Adrenal gland (tissue), 12 donors: Measurements from ENCODE around the gene PDIA2. TPM values are rescaled to one million over a fixed set of nuclear protein-coding genes. Genes with fewer than 3 reads are reported as not detected.

ENCODE experiments used
- DNase-seq, 7 donors: peaks; one replicate each; pipeline ENCODE4 v3.0.0-alpha.2; 2019 to 2020
- H3K27ac ChIP-seq, 5 donors: fragments of 200-600 bp; sonication (generic) in 4 of 5; 1 replicate in 3 of 5; 2 replicates in 2 of 5; pipeline versions ENCODE4 v1.5.1 to v1.8.0; 2016 to 2020; ENCODE audit warnings: mild to moderate bottlenecking in 1 of 5
- H3K27me3 ChIP-seq: fragments of 200-600 bp; 2 replicates; pipeline ENCODE4 v1.8.0; 2021
- H3K36me3 ChIP-seq, 2 donors: fragments of 200-600 bp; replicated peaks in 1 of 2; 1 replicate in 1 of 2; 2 replicates in 1 of 2; pipeline versions ENCODE4 v1.5.1 to v1.8.0; 2018 to 2022
- H3K4me1 ChIP-seq, 2 donors: fragments of 200-600 bp; replicated peaks in 1 of 2; 1 replicate in 1 of 2; 2 replicates in 1 of 2; pipeline versions ENCODE4 v1.5.1 to v1.8.0; 2018 to 2021
- H3K4me3 ChIP-seq, 4 donors: fragments of 200-600 bp; sonication (generic) in 3 of 4; one replicate each; pipeline ENCODE4 v1.5.1; 2016 to 2018
- H3K9me3 ChIP-seq, 3 donors: fragments of 200-600 bp; sonication (generic) in 1 of 3; replicated peaks in 1 of 3; 1 replicate in 2 of 3; 2 replicates in 1 of 3; pipeline versions ENCODE4 v1.5.1 to v1.8.0; 2016 to 2021
- CTCF ChIP-seq, 6 experiments: fragments of 450-650 bp in 4 of 6; fragments of 200-600 bp in 2 of 6; sonication (generic) in 1 of 6; IDR thresholded peaks; 1 replicate in 5 of 6; 2 replicates in 1 of 6; pipeline versions ENCODE4 v1.5.1 to v1.8.0; 2016 to 2021; ENCODE audit warnings: antibody characterized with exemption in 6 of 6, mild to moderate bottlenecking in 2 of 6, moderate library complexity in 1 of 6
- POLR2A ChIP-seq, 2 donors: fragments of 450-650 bp; IDR thresholded peaks; one replicate each; pipeline ENCODE4 v1.6.1; 2017; ENCODE audit warnings: antibody characterized with exemption in 2 of 2, mild to moderate bottlenecking in 2 of 2, moderate library complexity in 1 of 2
- WGBS, 4 donors: extraction: QIAGEN DNeasy Blood & Tissue Kit in 2 of 4; methylation state at CpG; one replicate each; pipeline versions ENCODE4 v1.1.5 to v1.1.7; 2013 to 2017; 5-methylcytosine and 5-hydroxymethylcytosine counted together
- intact Hi-C, 2 donors: fragments of 100-400 bp; cut with DNase I; formaldehyde crosslinking; loops; one replicate each; pipeline versions ENCODE4 v1.14.1 to v1.15.0; 2022 to 2023
- polyA plus RNA-seq, 3 donors: library from polyadenylated mRNA; stranded (reverse); fragments of 200-250 nt in 2 of 3; fragments of 350-450 nt in 1 of 3; fragmentation: Illumina TruSeq in 1 of 3; extraction: RNeasy Lipid Tissue Mini Kit (QIAGEN cat#74804) in 1 of 3; gene quantifications; one replicate each; pipeline ENCODE4 v1.2.3, GENCODE V29; 2013 to 2014
- total RNA-seq, 9 donors: library from RNA; depleted of rRNA in 4 of 9; stranded (reverse); fragments of >200 nt in 4 of 9; fragments of 120-200 nt in 1 of 9; fragmentation: NEBNext Ultra II Directional in 1 of 9; extraction: Animal tissue kit (Norgen Biotek cat#: 25700) in 1 of 9; gene quantifications; one replicate each; pipeline versions ENCODE4 v1.1.0 to v1.2.4, GENCODE V29; 2013 to 2023
- donor health status: healthy with polysubstance abuse.
- donor health status: Bipolar disorder and iron deficiency.
- donor health status: DM: yes; HTN: yes; CAD: no.
- donor health status: DM: no; HTN: no; CAD: no.
- donor health status: DM: no; HTN: no; CAD: no.
- donor health status: DM: yes; HTN: yes; CAD: no.

PDIA2 gene
- total and polyA plus RNA-seq, 12 donors = 0.28 to 9.7 (median 0.86) TPM; not detected in 4

- WGBS, 4 donors = 5 to 19% (median 5%) methylated on average over 16 to 58 of the region's 58 CpGs; no CpG with 5 or more reads in 1 of the 4 donors
- TF ChIP-seq CTCF (IDR thresholded peaks at IDR 0.05) (no peak), POLR2A (IDR thresholded peaks at IDR 0.05) (no peak)
- DNase-seq = no peak
- Histone ChIP-seq H3K27ac (no peak overlapping the region), H3K36me3 (no peaks in the 10 kb centered on the region), H3K4me1 (peaks cover 0 to 5% of the 10 kb centered on the region in 2 donors), H3K4me3 (peak overlapping the region in 1 of 4 donors; percentile 57), H3K9me3 (no peaks in the 10 kb centered on the region), H3K27me3 (peaks cover 9% of the 10 kb centered on the region)
- intact Hi-C loops = no loop called here
These were observed 7.8 kb upstream of the PDIA2 start for GRCh38 chr16:275041-275641.

GRCh38 chr16:275786-276232 lies 7.2 kb upstream of the PDIA2 start, which contains the start of gene RGS11:
TSS of gene RGS11 (minus strand) at chr16:275944. CDS start at chr16:275911, 33 bp downstream.
- WGBS, 4 donors = 4 to 15% (median 4%) methylated on average over 13 to 51 of the region's 56 CpGs; no CpG with 5 or more reads in 1 of the 4 donors
- H3K36me3 ChIP-seq = no peaks in the 10 kb centered on the region
- peak within 1 kb of the TSS in 1 of 4 donors; percentile 57 for H3K4me3 ChIP-seq
- no peak for TF ChIP-seq POLR2A (IDR thresholded peaks at IDR 0.05)
- no peak for TF ChIP-seq CTCF (IDR thresholded peaks at IDR 0.05)
- peak within 1 kb of the TSS in 1 of 5 donors; percentile 17 for H3K27ac ChIP-seq
- no peaks in the 10 kb centered on the region for H3K9me3 ChIP-seq
- intact Hi-C loops = no loop called here
- no peak for DNase-seq
- H3K4me1 ChIP-seq = peaks cover 0 to 8% of the 10 kb centered on the region in 2 donors
- peaks cover 12% of the 10 kb centered on the region for H3K27me3 ChIP-seq

DNA sequence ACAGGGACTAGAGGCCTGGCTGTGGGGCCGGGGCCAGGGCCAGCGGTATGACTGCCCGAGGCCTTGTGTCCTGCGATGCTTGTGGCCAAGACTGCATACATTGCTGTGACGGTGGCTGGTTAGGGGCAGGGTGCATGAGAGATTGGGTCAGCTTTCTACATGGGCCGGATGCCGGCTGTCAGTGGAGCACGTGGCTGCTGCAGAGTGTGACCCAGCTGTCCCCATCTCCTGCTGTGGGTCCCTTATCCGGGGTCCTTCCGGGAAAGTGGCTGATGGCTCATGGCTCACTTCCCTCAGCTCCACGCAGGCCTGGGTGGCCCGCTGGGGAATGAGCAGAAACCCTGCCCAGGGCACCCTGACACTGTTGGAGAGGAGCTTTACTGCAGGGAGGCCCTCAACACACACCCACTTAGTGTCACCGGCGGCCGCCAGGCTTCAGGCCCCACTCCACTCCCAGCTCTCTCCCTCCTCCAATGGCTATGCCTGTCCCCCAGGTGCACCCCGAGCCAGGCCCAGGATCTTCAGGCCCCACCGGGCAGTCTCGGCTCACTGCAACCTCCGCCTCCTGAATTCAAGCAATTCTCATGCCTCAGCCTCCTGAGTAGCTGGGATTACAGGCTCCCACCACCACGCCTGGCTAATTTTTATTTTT lies 6.4 kb upstream of the PDIA2 start:
- Histone ChIP-seq H3K4me1 (peaks cover 0 to 10% of the 10 kb centered on the region in 2 donors), H3K27ac (peak overlapping the region in 1 of 5 donors; percentile 17), H3K4me3 (no peak overlapping the region), H3K27me3 (peaks cover 19% of the 10 kb centered on the region), H3K9me3 (no peaks in the 10 kb centered on the region), H3K36me3 (no peaks in the 10 kb centered on the region)
- WGBS, 4 donors = 68 to 87% (median 86%) methylated on average over 12 to 20 of the region's 20 CpGs
- no peak for DNase-seq
- TF ChIP-seq POLR2A (IDR thresholded peaks at IDR 0.05) (no peak), CTCF (IDR thresholded peaks at IDR 0.05) (no peak)
- intact Hi-C loops = no loop called here

DNA sequence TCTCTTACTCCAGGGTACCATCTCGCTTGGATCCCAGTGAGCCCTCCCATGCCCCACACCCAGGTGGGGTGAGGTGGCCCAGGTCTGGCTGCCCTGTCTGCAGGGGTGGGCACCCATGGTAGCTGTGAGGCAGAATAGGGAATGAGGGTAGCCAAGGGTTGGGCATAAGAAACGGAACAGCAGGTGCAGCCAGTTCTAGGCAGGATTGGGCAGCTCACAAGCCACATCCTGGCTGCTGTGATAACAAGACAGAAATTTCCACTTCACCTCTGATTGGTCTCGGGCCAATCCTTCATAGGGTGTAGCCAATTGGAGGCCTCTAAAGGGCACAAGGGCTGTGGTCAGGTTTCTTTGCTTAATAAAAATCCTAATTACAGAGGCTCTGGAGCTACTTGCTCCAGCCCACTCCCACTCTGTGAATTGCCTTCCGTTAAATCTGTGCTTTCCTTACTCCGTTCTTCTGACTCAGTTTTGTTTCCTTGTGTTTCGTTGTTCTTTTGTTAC lies 4.0 kb upstream of the PDIA2 start:
- intact Hi-C loops = no loop called here
- Histone ChIP-seq H3K4me3 (no peak overlapping the region), H3K27me3 (peaks cover 20% of the 10 kb centered on the region), H3K9me3 (no peaks in the 10 kb centered on the region), H3K27ac (no peak overlapping the region), H3K36me3 (no peaks in the 10 kb centered on the region), H3K4me1 (peaks cover 0 to 10% of the 10 kb centered on the region in 2 donors)
- 66 to 73% (median 68%) methylated on average over 5 to 6 of the region's 6 CpGs for WGBS, 4 donors
- TF ChIP-seq CTCF (IDR thresholded peaks at IDR 0.05) = no peak
- no peak for TF ChIP-seq POLR2A (IDR thresholded peaks at IDR 0.05)
- DNase-seq = peak in 2 of 7 donors; percentile 43 to 45
